WERI-Rb-1 (cell line): ENCODE results near the gene SH3BGRL3.
A peak's percentile ranks its signal among the peaks of the same experiment; 100 is the strongest.

Source experiments
- DNase-seq: peaks from one replicate; pipeline ENCODE4 v3.0.0-alpha.2; 2020
- H3K27ac ChIP-seq: fragments of 250-450 bp; sonication (Bioruptor Pico); 2 replicates; pipeline ENCODE4 v1.5.1; 2020; ENCODE audit warnings: mild to moderate bottlenecking, moderate library complexity
- H3K27me3 ChIP-seq: fragments of 250-450 bp; sonication (Bioruptor Pico); 2 replicates; pipeline ENCODE4 v1.5.1; 2021; ENCODE audit warnings: mild to moderate bottlenecking, low read depth, moderate library complexity; ENCODE audit not compliant: insufficient read depth, severe bottlenecking
- H3K36me3 ChIP-seq: fragments of 250-450 bp; sonication (Bioruptor Pico); 2 replicates; pipeline ENCODE4 v1.5.1; 2020; ENCODE audit warnings: mild to moderate bottlenecking, moderate library complexity
- H3K4me3 ChIP-seq: 2 replicates; pipeline ENCODE4 v1.5.1; 2011; ENCODE audit warnings: low read depth, mild to moderate bottlenecking, control low read depth, low read length
- H3K9me3 ChIP-seq: fragments of 250-450 bp; sonication (Bioruptor Pico); 2 replicates; pipeline ENCODE4 v1.5.1; 2021; ENCODE audit warnings: mild to moderate bottlenecking, moderate library complexity; ENCODE audit not compliant: severe bottlenecking
- TF ChIP-seq, protein P1 (sequence below): IDR thresholded peaks from 2 replicates; pipeline ENCODE4 v1.5.1; 2011; ENCODE audit warnings: low read depth, mild to moderate bottlenecking, control low read depth, inconsistent platforms, low read length

SH3BGRL3 gene

DNA sequence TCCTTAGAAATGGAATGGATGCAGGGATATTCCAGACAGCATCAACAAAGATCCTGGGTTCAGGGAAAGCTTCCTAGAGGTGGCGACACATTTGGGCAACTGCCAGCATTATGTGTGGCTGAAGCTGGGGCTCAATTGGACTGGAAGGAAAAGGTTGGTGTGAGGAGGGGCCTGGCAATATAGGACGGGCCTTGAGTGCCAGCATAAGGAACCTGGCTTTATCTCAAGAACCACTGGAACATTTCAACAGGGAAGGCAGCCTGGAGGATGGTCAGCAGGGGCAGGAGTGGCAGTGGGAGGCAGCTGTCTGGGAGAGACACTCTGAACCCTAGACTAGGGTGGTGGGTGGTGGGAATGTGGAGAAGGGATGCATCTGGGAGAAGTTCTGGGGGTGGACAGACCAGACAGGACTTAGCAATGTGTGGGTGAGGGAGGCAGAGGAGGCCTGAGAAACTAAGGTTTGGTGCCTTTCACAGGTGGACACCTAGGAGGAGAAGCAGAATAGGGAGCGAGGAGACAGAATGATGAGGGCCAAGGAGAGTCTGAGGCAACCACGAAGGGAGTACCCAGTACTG, 3.5 kb downstream of the SH3BGRL3 start:
- peaks cover 17% of the 10 kb centered on the region for H3K36me3 ChIP-seq
- H3K9me3 ChIP-seq: no peaks in the 10 kb centered on the region
- H3K27ac ChIP-seq: no peak overlapping the region
- no peak overlapping the region for H3K4me3 ChIP-seq
- no peak for DNase-seq
- no peaks in the 10 kb centered on the region for H3K27me3 ChIP-seq
- TF ChIP-seq, protein P1, sequence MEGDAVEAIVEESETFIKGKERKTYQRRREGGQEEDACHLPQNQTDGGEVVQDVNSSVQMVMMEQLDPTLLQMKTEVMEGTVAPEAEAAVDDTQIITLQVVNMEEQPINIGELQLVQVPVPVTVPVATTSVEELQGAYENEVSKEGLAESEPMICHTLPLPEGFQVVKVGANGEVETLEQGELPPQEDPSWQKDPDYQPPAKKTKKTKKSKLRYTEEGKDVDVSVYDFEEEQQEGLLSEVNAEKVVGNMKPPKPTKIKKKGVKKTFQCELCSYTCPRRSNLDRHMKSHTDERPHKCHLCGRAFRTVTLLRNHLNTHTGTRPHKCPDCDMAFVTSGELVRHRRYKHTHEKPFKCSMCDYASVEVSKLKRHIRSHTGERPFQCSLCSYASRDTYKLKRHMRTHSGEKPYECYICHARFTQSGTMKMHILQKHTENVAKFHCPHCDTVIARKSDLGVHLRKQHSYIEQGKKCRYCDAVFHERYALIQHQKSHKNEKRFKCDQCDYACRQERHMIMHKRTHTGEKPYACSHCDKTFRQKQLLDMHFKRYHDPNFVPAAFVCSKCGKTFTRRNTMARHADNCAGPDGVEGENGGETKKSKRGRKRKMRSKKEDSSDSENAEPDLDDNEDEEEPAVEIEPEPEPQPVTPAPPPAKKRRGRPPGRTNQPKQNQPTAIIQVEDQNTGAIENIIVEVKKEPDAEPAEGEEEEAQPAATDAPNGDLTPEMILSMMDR: no peak

- no peak for DNase-seq
- no peaks in the 10 kb centered on the region for H3K27me3 ChIP-seq
- H3K9me3 ChIP-seq: no peaks in the 10 kb centered on the region
- H3K27ac ChIP-seq: no peak overlapping the region
- TF ChIP-seq, protein P1: no peak
- H3K4me3 ChIP-seq: no peak overlapping the region
- H3K36me3 ChIP-seq: peaks cover 13% of the 10 kb centered on the region
Observed at GRCh38 chr1:26283871-26284596, 4.1 kb downstream of the SH3BGRL3 start.

- peak overlapping the region; percentile 47 for H3K27ac ChIP-seq
- peak; percentile 77 for DNase-seq
- no peak overlapping the region for H3K4me3 ChIP-seq
- H3K36me3 ChIP-seq: peaks cover 13% of the 10 kb centered on the region
- no peaks in the 10 kb centered on the region for H3K9me3 ChIP-seq
- TF ChIP-seq, protein P1: peak; percentile 96
- H3K27me3 ChIP-seq: no peaks in the 10 kb centered on the region
Observed at GRCh38 chr1:26284597-26285347, 4.9 kb downstream of the SH3BGRL3 start.

GRCh38 chr1:26285366-26286063, 5.6 kb downstream of the SH3BGRL3 start:
- H3K36me3 ChIP-seq: peaks cover 10% of the 10 kb centered on the region
- no peaks in the 10 kb centered on the region for H3K9me3 ChIP-seq
- H3K4me3 ChIP-seq: no peak overlapping the region
- DNase-seq: peak; percentile 78
- H3K27ac ChIP-seq: peak overlapping the region; percentile 47
- TF ChIP-seq, protein P1: peak; percentile 77
- H3K27me3 ChIP-seq: no peaks in the 10 kb centered on the region

- no peaks in the 10 kb centered on the region for H3K9me3 ChIP-seq
- H3K27ac ChIP-seq: no peak overlapping the region
- H3K27me3 ChIP-seq: no peaks in the 10 kb centered on the region
- no peak for DNase-seq
- peaks cover 9% of the 10 kb centered on the region for H3K36me3 ChIP-seq
- TF ChIP-seq, protein P1: no peak
- no peak overlapping the region for H3K4me3 ChIP-seq
Observed at GRCh38 chr1:26286064-26286416, 6.2 kb downstream of the SH3BGRL3 start.
